NB4 (cell line): ENCODE data around the gene SFSWAP.

Experiments
- CTCF ChIP-seq: IDR thresholded peaks from one replicate; pipeline ENCODE4 v1.5.1; 2012; ENCODE audit warnings: low read depth, low read length
- MYC ChIP-seq: IDR thresholded peaks from 2 replicates; pipeline ENCODE4 v1.6.1; 2011; ENCODE audit warnings: low read depth, low read length
- POLR2A ChIP-seq: IDR thresholded peaks from 2 replicates; pipeline ENCODE4 v1.6.1; 2011; ENCODE audit warnings: mild to moderate bottlenecking; ENCODE audit not compliant: insufficient read length; ENCODE audit errors: extremely low read depth

- TF ChIP-seq CTCF (peak; percentile 21), MYC (no peak), POLR2A (no peak)
These were observed 86.1 kb downstream of the SFSWAP start for GRCh38 chr12:131796754-131797587.
